Fibroblast of peridontal ligament (primary cell): ENCODE measurements around the gene KCNQ1.
A peak's percentile ranks its signal among the peaks of the same experiment; 100 is the strongest.

Source experiments
- DNase-seq: peaks from one replicate; pipeline ENCODE4 v3.0.0-alpha.2; 2010; ENCODE audit errors: extremely low read depth

KCNQ1 gene

DNA sequence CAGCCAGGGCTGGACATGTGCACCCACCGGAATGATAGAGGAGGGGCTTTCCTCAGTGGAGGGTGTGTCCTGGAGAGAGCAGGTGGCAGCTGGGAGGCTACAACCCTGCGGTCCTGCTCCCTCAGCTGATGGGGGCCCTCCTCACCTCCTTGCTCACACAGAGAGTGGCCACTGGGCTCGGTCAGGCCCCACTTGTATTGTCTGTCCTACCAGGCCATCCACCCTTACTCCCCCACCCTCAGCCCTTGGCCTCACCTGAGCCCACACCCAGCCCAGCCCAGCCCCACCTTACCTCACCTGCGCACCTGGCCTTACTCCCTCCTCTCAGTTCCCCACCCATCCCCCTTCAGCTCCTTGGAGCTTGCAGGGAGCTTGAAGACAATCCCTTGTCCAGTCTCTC lies 3.6 kb upstream of the KCNQ1 start:
- no peak for DNase-seq

DNA sequence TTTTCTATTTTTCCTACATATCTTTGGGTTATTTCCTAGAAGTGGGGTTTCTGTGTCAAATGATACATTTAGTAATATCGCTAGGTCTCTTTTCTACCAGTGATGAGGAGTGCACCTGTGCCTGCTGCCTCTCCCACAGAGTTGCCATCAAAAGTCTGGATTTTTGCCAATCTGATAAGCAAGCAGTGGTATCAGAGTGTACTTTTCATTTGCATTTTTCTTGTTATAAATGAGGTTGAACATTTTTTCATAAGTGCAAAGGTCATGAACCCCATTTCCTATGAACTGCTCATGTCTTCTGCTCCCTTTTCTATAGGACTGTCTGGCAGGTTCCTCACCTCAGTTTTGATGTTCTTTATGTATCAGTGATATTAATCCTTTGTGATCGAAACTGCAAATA lies 2.2 kb upstream of the KCNQ1 start:
- DNase-seq: no peak

DNA sequence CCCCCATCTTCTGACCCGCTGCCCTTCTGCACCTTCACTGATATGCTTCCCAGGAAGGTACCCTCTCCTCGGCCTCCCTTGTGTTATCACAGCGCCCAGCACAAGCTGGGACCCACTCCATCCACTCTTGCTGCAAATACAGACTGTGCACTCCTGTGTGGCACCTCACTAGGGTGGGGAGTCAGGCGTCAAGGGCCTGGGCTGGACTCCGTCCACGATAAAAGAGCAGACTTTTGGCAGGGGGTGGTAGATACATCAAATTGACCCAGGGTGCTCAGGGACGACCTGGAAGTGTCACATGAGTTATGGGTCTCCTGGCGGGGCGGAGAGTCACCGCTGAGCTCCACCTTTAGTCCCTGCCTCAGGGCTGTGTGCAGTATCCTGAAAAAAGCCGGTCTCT lies 1.4 kb upstream of the KCNQ1 start:
- no peak for DNase-seq

DNA sequence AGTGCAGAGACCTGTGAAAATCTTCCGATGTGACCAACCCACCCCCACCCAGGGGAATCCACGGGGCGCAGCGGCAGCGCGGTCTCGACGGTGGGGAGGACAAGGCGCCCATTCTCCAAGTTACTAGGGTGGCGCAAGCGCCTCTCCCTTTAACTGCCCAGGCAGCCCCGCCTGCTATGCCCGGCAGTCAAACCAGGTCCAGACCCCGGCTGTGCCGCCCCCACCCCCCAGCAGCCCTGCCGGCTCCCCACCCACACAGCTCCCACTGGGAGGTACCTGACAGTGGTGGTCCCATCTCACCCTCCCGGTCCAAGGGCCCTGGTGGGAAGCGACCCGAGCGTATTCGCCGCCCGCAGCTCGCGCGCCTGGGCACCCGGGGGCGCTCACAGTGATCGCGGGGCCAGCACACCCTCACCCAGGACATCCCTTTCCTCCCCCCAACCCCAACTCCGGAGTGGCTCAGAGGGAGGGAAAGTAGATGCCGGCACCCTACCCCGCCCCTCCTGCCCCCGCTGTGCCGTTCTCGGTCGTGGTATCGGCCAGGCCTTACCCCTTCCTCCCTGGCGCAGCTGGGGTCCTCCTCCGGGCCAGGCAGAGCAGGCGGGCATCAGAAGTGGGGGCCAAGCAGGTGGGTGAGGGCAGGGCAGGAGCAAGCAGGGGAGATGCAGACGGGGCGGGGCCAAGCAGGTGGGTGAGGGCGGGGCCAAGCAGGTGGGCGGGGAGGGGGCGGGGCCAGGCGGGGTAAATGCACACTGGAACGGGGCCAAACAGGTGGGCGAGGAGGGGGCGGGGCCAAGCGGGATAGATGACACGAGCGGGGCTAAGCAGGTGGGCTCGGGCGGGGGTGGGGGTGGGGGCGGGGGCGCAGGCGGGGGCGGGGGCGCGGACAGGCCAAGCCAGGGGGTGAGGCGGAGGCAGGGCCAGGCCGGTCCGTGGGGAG lies 657 bp upstream of the KCNQ1 start, which contains the start of gene TRPM5:
Gene TRPM5 (minus strand): TSS at position 634 of the 940 bp plus-strand sequence. CDS start 21,478 bp downstream, outside the sequence.
- DNase-seq: no peak

DNA sequence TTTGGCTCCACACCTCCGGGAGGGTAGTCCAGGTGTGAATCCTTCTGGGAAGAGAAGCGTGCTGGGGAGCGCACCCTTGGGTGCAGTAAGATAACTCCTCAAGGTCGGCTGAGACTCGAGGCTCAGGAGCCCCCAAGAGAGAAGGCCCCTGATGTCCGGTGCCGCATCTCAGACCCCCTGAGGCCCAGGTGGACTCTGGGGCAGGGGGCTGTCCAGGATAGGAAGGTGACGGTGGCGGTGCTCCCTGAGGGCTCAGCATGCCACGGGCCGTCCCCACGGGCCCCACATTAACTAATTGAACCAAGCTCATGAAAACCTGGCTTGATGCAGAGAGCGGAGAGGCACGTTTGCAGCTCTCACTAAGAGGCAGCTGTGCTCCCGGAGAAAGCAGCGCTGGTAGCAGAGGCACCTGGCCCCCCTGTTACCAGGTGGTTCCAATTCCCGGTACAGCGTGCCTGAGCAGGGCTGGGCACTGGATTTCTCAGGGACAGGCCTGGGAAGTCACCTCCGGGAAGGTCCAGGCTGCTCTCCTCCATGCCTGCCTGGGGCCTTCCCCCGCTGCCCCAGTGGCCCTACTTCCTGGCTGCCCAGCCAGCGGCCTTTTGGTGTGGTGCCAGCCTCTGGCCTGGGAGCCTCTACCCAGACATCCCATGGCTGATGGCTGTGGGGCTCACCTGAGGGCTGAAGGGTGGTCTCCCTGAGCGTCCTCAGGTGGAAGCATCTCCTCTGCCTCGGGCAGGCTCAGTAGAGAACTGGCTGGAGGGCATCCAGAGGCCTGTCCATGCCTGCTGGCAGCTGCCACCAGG lies 1.1 kb downstream of the KCNQ1 start:
- no peak for DNase-seq

DNA sequence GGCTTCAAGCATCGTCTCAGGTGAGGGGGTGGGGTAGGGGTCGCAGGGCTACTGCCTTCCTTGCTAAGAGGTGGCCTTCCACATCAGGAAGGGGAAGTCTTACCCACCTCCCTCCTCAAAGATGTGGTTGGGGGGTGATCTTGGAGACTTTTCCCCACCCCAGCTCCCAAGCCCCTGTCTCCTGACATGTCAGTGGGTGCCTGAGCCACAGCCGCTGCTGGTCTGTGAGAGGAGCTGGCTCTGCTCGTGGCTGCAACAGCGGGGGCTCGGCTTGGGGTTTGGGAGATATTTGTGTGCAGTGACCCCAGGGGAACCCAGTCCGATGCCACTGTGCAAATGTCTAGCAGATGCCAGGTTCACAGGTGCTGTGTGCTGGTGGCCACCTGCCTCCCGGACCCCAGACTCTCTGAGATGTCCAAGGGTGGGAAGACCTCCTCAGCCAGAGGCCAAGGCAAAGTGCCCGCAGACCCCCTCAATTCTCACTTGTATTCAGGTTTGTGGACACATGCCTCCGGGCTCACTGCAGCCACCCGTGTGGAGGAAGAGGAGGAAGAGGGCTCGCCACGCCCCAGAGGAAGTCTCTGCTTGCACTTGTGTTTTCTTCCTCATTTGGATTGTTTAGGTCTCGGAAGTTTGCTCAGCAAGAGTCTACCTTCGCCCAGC lies 1.9 kb downstream of the KCNQ1 start:
- no peak for DNase-seq

DNA sequence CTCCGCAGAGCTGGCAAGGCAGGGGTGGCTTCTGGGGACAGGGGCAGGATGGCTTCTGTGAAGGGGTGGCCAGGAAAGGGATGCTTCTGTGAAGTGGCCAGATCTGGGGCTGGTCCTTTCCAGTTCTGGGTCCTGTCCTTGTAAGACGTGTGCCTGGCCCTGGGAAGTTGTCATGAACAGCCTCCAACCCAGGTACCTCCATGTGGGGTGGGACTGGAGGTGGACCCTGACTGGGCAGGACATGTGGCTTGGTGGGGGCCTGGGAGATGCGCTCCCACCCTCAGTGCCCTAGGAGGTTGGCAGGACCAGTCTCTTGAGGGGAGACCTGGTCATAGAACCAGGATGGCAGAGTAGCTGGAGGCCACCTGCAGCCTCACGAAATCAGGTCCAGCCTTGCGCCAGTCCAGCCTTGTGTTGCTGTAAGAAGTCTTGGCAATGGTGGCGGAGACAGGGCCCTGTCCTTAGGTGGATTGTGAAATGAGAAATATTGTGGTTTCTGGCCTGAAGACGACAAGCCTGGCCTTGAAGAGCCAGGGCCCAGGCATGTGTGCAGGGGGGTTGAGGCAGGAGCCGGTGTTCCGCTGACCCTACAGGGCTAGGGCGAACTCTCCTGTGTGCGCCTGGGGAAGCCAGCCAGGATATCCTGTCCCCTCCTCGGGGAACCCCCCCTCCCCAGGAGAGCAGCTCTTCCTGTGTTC lies 2.6 kb downstream of the KCNQ1 start:
- no peak for DNase-seq

DNA sequence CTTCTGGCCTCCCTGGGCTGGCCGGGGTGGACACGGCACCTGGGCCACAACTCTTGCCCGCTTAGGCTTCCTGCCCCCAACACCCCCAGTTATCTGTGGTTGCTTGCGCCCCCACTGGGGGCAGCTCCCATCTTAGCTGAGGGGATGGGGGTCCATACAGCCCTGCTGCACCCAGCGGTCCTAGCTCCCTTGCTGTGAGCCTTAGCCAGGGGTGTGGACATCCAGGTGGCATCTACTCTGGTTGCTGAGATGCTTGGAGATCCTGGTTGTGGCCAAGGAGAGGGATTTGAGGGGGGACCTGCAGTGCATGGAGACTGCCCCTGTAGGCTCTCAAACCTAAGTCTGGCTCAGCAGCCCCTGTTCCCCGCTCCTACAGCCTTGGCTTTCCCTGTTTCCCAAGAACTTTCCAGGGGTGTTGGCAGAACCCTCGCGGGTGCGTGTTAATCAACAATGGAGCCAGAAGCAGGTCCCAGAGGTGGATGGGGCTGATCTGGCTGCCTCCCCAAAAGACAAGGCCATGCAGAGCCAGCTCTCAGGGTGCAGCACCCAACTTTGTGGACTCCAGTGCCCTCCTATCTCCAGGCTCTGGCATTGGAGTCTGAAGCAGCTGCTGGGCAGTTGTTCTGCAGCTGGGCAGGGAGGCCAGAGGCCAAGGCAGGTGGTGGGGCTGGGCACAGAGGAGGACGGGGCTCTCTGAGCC lies 3.3 kb downstream of the KCNQ1 start:
- DNase-seq: no peak

DNA sequence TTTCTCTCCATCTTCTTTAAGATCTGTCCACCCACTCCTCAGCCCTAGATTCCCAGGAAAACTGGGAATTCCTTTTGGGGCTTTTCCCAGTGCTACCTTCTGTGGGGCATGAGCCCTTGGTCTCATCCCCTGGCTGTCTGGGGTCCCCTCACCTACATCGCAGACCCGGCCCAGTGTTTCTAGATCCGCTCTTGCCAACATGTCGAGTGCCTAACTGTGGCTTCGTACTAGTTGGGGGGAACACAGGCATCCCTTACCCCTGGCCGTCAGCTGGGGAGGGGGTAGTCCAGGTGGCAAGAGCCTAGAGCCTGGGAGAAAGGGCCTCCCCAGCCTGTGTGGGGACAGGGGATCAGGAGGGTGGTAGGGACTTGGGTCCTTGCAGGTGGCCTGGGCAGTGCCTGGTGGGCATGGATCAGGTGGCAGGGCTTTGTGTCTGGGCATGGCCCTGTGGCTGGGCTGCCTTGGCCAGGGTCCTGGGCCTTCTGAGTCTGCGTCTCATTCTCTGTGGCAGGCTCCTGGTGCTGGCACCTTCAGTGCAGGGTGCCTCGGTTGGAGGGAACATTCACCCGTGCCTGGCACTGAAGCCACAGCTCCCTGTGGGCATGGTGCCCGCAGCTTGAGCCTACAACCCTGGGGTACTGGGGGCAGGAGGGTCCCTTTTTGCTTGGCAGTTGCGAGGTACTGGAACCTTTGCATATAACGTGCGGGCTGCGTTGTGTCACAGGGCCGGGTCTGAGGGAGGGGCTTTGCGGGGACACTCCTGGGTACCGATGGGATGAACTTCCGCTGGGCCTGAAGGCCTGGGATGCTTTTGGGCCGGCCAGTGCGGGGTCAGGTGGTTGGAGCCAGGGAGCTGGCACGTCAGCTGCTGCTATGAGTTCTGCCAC lies 4.1 kb downstream of the KCNQ1 start:
- DNase-seq: no peak

DNA sequence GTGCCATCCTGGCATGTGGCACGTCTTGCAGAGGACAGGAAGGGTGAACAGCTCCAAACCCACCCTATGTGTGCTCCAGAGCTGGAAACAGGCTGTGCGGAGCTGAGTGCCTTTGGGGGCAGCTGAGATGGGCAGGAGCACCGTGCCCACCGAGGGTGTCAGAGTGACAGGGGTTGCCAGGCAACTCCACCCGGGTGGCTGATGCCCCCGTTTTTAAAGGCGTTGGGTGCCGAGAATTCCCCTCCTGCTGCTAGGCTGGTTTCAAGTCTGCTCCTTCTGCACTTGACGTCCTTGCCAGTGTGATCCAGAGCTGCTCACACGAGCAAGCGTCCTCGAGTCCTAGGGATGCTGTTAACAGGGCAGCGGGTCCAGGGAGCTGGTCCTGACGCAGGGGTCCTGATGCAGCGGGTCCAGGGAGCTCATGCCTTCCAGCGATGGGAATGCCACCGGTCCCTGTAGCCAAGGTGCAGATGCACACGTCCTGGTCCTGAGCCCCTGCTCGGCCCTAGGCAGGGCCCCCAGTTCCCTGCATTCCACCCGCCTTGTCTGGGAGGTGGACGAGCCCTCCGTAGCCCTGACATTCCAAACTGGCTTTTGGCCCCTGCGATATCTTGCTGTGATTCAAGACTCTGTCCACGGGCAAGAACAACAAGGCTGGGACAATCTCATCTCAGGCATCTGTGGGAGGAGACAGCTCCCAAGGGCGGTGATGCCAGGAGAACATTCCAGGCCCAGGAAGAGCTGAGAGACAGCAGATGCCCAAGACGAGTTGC lies 4.9 kb downstream of the KCNQ1 start:
- DNase-seq: no peak

DNA sequence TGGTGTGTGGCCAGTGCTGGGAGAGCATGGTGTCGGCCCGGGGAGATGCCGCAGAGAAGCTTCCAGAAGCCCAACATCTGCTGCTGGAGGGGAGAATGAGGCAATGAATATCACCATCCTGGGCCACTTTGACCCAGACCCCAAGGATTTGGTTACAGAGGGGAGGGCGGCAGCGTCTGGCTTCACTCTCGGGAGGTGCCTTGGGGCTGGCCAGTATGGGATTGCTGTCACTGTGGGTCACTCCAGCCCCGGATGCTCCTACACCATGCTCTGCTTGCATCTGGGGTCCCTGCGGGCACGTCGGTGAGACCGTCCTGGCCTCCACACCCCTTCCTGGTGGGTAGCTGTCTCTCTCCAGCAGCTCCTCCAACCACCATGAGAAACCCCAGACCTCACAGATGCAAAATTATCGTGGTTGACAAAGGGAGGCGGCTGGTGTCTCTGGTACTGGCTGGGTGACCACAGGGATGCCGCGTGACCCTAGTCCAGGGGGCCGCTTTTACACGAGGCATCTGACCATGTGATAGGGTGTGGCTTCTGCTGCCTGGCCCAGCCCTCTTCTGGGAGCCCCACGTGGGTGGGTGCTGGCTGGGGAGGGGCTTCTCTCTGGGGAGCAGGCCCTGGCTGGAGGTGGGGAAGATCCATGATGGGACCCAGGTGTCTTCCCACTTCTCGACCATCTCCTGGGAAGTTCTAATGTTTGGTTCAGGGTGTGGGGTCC lies 5.7 kb downstream of the KCNQ1 start:
- DNase-seq: no peak

DNA sequence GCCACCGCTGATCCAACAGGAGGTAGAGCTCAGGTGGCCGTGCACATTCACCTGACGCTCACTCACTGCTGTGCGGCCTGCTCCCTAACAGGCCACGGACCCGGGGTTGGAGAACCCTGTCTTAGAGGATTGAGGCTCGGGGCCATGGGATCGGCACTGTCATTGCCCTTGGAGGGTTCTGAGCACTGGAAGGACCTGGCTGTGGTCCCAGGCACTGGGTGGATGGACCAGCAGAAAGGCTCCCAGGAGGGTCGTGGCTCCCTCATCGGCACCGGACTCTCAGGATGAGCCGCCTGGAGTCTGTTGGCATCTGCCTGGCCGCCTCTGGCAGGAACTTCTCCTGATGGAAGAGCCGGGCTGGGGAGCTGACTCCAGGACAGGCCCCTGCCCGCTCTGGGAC lies 6.5 kb downstream of the KCNQ1 start:
- no peak for DNase-seq

DNA sequence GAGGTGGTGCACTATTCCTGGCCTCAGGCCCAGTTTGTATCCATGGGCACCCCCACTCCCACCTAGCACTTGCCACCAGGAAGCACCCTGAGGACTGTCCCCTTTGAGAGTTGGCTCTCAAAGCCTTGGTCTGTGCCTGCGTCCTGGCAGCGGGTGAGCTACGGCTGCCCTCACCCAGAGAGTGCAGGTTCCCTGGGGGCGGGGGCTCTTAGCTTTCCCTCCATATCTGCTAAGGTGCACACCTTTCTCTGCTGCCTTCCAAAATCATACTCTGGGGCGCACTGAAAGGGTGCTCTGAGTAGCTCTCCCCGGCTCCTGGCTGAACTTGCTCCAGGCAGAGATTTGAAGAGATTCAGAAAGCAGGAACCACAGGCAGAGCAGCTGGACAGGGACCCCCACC lies 7.1 kb downstream of the KCNQ1 start:
- no peak for DNase-seq

DNA sequence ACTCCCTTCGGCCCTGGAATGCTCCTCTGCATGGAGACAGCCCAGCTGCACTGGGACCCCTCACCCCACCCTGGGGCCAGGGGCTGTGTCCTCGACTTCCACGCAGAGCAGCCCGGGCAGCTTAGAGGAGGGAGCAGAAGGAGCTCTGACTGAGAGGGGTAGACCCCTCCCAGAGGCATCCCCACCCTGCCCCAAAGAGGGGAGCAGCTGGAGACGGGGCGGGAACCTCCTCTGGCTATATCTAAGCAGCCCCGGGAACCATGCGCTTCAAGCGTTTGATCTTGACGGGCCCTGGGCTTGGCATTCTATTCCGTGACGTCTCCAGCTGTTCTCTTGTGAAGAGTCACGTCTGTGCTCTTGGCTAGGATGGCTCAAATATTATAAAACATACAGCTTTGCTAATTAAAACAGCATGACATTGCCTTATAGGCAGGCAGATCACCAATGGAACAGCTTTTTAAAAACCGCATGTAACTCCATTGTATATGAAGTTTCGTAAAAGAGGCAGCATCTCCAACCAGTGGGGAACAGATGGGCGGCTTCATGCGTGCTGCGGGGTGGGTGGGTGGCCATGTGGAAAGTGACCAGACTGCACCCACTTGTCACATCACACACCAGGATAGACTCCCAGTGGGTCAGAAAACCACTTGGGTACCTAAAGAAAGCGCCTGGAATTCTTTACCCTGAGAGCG lies 7.7 kb downstream of the KCNQ1 start:
- DNase-seq: peak; percentile 31

DNA sequence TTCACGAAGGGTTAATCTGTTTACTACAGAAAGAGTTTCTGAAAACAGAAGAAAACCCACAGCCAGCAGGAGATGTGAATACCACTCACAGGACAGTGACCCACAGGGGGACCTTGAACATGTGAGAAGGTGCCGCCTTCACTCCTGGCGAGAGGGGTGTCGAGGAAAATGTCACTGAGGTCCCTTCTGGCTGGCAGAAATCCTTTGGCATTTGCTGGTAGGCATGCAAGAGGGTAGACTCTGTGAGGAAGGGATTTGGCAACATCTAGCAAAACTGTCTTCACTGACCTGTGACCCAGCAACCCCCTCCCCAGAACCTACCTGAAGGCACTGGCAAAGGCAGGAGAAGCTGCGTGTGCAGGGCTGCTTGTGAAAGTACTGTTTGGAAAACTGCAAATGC lies 8.6 kb downstream of the KCNQ1 start:
- DNase-seq: no peak

DNA sequence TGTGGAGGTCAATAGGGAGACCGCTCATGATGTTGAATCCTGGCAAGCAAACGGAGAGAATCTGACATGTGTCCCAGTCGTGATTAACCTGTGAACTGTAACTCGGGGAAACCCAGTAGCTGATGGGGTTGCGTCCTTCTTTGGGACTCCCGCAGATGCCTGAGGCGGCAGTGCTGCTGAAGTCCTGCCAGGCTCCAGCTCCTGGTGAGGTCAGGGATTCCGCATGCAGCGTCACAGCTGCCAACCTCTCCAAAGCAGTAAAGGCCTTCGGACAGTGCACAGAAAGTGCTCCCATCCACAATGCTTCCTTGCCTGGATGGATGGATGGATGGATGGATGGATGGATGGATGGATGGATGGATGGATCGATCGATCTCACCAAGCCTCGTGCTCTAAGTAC lies 13.5 kb downstream of the KCNQ1 start:
- DNase-seq: no peak

DNA sequence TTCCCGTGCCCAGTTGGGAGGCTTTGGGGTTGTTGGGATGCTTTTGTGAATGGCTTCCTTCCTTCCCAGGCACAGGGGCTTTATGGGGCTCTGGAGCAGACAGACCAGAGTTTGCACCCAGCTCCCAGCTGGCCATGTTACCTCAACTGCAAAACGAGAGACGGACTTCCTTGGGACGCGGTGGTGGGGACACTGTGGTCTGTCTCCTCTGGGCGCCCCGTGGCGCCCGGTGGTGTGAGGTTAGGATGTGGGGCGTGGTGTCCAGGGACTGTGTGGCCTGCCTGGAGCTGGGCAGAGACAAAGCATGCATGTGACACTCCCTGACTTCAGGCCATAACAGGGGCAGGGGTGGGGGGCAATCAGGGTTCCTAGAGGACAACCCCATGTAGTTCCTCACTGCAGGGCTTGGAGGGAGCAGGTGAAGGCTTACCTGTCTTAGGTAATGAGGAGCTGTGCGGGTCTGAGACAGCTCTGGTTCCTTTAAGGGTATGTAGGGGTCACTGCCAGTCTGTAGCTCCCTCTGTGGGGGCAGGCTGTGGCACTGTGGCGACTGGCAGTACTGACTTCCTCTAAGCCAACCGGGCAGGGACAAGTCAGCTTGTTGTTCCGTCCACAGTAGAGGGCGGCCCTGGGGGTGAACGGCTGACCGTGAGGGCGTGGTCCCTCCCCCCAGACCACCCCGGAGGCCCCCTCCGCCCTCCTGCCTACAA lies 14.4 kb downstream of the KCNQ1 start:
- no peak for DNase-seq
